GM10847 (cell line): ENCODE data around the gene LAMA1.

Experiments
- POLR2A ChIP-seq: IDR thresholded peaks from 2 replicates; pipeline ENCODE4 v1.6.1; 2011; ENCODE audit not compliant: insufficient read length; ENCODE audit errors: extremely low read depth

The LAMA1 gene

DNA sequence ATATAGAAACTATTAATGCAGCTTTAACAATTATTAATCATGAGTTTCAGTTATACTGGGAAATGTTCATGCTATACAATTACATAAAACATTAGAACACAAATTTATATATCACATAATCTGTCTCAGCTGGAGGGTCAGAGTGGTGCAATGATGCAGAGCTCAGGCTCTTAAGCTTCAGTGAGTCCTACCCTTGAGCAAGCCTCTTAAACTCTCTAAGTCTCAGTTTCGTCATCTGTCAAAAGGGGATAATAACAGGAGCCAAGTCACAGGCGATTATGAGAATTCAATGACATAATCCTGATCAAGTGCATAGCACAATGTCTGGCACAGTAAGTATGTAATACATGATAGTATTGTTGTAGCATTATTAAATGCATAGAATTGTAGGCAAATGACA, 46.0 kb downstream of the LAMA1 start:
- TF ChIP-seq POLR2A: no peak

DNA sequence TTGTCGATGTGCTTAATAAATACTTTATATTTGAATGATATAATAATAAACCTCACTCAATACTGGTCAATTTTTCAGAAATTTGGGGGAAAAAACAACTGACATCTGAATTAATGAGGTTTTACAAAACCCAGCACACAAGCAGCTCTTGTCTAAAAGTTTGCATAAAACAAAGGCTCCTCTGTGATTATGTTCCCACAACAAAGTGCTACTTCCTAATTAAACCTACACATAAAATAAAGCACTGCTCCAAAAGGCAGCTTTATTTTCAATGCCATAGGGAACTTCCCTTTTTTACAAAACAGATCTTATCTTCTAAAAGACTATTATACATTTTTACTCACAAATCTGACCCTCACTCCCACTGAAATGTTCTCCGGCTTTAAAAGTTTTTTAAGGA, 47.1 kb downstream of the LAMA1 start:
- TF ChIP-seq POLR2A: no peak

DNA sequence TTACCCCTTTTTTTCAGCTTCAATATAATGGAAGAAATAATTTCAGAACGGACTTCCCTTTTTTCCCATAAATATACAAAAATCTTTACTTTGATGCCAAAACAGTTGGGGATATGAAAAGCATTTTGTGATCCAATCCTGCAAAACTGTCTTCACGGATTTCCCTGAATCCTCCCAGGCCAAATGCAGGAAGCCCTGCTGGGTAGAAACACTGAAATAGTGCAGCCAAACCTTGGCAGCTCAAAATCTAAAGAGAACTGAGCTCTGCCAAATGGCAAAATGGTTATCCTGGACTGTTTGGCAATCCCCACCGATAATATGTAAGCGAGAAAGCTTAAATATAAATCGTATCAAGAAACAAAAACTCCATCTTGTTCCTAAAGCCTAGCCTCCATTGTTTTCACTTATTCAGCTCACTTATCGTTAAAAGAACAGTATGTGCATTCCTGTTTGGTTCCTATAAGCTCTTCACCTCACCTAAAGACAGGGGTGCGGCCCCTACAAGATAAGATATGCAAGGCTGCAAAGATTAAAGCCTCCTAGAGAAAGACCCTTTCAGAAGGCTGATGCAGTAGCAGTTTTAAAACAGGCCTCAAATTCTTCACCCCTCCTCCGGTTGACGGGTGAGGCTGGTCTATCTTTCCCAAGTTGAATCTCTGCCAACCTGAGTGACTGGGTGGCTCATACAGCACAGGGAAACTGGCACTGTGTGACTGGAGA, 48.6 kb downstream of the LAMA1 start:
- TF ChIP-seq POLR2A: no peak

DNA sequence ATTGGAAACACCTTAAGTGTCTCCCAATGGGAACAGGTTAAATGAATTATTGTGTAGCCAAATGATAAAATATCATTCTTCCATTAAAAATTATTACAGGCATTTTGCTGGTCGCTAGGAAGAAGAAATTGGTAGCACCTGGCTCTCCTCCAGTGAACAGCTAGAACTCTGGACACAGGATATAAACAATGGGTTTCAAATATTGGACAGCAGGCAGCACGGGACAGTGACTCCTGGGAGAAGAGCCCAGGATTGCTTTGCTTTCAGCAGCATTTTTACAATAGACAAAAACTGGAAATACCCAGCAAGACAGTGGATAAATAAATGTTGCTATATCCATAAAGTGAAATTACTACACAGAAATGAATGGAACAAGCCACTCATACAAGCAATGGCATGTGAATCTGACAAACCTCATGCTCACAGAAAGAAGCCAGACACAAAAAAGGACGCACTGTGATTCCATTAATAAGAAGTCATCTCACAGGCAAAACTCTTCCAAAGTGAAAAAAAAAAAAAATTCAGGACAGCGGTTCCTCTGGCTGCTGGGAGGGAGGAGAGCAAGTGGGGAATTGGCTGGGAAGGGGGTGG, 50.5 kb downstream of the LAMA1 start:
- no peak for TF ChIP-seq POLR2A

DNA sequence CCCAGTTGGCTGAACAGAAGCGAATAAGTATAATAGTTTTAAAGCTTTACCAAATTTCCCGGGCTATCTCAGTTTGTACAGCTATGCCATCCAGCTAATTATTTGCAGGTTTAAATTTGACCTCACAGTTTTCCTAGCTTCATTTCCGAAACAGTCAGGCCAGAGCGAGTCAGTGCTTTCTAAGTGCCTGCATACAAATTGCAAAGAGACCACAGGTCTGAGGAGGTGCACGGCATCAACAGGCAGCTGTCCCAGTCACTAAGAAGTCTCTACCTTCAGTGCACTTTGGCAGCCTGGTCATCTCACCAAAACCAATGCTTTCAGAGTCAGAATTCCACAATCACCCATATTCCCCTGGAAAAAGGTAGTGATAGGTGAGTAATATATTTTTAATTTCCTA, 51.9 kb downstream of the LAMA1 start:
- TF ChIP-seq POLR2A: no peak

DNA sequence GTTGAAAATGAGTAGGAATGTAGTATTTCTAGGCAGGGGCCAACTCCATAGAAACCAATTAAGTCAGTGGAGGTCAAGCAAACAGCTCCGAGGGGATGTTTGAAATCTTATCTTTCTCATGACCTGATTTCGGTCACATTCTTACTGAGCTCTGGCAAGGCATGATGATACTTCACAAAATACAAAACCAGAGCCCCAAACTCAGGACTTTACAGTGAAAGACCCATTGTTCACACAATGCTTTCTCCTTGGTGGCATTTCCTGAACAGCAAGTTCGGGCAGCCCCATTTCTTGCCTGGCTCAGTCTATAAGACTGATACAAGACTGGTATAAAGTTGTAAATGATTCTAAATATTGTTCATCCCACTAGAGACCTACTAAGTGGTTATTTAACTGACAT, 53.3 kb downstream of the LAMA1 start:
- no peak for TF ChIP-seq POLR2A

DNA sequence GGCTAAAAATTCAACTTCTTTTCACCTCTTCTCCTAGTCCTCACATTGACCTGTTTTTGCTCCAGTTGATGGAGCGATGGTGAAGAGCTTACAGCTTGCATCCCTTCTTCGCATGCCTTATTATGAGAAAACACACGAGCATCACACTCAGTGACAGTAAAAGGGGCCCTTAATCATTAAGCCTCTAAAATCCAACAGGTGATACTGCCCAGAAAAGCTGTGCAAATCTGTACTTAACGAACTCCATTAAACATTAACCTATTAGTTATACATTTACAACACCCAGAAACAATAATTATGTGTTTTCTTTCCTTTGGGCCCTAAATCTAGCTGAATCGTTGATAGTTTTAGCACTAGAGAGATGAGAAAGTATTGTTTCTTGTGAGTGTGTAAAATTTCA, 54.8 kb downstream of the LAMA1 start:
- TF ChIP-seq POLR2A: no peak

DNA sequence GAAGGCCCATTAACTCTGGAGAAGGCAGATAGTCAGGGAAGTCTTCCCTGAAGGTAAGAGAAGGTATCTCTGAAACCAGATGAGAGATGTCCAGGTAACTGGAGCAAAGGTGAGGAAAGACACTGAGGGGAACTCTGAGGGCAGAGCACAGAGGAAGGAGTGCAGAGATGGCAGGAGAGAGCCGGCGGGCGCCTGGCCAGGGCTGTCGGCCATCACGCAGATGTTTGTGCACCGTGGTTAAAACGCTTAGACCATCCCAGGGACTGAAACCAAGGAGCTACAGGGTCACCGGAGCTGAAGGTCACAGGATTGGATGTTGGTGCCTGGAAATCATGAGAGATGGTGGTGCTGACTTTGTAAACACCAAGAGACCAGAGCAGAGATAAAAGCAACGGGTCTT, 55.4 kb downstream of the LAMA1 start:
- TF ChIP-seq POLR2A: no peak

DNA sequence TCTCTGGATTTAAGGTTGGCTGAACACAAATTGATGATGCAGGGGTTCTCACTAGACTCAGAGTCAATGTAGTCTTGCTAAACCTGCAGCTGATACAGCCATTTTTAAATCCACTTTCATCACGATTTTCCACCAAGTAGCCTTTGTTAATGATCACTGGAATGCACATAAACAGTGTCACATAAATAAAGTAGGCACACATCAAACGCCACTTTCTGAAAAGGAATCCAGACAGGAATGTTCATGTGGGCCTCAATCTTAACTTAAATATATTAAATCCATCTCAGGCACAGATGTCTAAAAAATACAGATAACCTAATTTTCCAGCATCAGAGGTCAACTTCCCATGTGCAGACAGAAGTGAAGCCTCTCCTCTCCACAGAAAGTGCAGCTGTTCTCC, 58.3 kb downstream of the LAMA1 start:
- TF ChIP-seq POLR2A: no peak

DNA sequence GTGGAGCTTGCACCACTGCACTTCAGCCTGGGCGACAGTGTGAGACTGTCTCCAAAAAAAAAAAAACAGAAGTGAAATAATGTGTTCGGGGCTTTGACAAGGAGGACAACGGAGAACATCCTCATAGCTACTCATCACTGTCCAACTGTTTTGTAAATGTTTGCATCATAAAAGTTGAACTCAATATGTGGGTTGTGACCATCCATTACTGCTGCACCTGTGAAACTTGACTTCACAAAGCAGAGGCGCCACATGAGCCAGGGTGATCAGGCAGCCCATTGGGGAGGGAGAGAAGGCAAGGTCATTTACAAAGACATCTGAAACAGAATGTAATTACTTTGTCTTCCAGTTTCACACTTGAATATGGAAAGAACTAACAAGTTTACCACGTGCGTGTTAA, 61.6 kb downstream of the LAMA1 start:
- no peak for TF ChIP-seq POLR2A

DNA sequence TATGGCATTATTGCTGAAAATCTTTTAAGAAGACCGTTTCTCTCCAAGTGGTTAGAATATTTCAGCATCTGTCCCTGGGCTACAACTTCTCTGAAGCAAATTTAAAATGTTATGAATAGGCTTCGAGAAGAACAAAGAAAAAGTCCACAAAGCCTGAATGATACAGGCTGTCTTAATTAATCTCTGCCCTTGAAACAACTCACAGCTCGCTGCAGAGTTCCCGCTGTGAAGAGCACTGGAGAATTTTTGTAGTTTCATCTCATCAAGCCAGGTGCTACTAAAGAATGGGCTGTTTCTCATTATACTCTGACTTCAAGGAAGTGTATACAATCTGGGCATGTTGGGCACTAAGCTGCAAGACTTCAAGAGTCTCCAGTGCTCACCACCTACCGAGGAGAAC, 67.6 kb downstream of the LAMA1 start:
- TF ChIP-seq POLR2A: no peak

DNA sequence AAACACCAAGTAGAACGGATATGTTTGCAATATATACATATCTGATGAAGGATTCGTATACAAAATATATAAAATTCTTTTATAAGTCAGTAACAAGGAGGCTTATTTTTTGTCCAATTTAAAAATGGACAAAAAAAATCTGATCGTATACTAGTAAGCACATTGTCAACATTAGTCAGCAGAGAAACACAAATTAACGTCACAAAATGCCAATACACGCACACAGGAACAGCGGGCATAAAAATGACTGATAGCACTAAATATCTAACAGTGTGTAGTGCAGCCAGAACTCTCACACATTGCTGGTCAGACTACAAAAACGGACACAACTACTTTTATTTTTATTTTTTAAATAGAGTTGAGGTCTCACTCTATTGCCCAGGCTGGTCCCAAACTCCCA, 69.5 kb downstream of the LAMA1 start:
- TF ChIP-seq POLR2A: no peak

DNA sequence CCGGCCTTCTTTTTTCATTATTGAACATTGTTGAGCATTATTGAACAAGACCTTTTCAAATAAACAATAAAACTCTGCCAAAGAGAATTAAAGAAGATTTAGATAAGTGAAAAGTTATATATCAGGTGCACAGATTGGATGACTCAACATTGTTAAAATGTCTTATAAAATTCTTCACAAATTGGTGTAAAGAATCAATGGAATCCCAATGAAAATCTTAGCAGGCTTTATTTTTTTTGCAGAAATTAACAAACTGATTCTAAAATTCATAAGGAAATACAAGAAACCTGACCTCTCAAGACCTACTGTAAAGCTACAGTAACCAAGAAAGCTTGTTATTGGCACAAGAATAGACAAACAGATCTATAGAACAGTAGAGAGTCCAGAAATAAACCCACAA, 70.3 kb downstream of the LAMA1 start:
- TF ChIP-seq POLR2A: no peak

DNA sequence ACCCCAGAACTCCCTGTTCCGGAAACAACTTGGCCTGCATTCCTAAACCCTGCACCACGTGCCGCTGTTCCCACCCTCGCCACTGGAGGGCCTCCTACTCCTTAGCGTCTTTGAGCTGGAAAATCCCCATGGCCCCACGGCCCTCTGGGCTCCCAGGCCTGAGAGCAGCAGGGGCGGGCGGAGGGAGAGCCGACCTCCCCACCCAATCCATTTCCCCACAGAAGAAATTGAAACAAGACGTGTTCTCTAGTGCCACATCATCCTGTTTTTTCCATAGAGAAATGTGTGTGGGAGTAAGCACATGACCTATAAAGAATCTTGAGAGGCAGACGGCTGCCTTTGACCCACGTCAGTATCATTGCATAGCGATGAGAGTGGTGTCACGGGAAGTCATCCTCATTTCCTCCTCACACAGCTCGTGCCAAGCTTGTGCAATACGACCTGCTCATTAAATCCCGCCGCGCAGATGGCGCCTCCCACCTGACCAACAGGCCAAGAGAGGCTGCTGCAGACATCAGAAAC, 79.2 kb downstream of the LAMA1 start:
- no peak for TF ChIP-seq POLR2A

DNA sequence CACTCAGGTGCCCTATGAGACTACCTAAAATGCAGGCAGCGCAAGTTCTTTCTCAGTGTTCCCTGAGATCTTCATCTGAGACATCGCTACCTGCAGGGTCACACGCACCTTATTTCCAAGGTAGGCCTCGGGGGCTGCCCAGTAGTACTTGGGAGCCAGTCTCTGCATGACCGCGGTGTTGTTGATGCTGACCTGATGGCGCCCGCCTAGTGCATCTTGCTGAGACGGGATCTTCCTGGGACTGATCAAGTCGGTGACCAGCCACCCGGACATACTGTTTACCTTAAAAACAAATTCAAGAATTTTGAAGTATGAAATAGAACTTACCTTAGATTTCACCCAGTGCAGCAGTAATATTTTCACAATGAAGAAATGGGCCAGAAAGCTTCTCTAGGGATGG, 80.1 kb downstream of the LAMA1 start:
- TF ChIP-seq POLR2A: no peak

DNA sequence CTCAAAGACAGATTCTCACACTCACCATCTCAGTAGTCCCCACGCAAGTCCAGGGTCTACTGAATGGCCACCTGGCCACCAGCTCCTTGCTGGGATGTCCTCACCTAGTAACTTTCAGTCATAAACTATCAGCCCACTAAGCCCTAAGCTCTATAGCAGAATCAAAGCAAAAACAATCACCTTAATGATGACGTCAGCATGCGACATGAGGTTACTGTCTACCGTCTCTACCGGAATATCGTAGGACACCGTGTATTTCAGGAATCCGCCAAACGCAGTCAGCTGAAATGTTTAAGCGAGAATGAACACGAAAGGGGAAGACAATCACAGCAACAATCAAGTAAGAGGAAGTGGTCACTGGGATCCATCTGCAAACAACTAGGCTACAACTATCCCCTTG, 81.8 kb downstream of the LAMA1 start:
- TF ChIP-seq POLR2A: no peak

DNA sequence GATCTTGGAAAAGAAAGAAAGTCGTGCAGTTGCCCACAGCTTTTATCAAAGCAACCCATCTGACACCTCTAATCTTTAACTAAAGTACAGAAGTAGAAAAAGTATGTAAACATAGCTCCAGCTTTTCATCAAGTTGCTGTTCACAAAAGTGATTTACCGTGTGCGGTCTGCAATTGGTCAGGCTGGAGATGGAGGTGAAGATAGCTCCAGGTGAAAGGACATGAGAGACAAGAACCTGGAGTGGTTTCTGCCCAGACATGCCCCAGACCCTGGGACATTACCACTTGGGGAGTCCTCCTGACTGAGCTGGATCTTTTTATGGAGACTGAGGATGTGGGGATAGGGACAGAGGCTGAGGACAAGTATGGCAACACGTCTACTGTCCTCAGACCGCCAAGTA, 82.7 kb downstream of the LAMA1 start:
- TF ChIP-seq POLR2A: no peak
